ENCODE results near the gene B3GALNT2. TPM values are rescaled to one million over a fixed set of nuclear protein-coding genes. Genes with fewer than 3 reads are reported as not detected.

B3GALNT2 gene
- total and polyA plus RNA-seq, 2 donors from 2014 or later: 2.0 to 14.4 TPM

DNA sequence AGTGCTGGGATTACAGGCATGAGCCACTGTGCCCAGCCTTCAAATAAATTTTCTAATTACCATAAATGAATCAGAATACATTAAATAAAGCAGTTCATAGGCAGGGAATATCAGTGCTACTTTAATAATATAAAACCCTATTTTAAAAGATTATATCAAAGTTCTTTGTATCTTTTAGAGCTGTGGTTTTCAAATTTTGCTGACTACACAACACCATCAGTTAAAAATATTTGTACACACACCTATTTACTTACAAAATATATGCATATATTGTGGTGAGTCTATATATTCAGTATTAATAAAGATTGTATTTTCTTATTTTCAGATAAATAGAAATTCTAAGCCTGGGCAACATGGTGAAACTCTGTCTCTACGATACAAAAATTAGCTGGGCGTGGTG lies 18.7 kb downstream of the B3GALNT2 start:
- Histone ChIP-seq H3K4me1 (ENCODE audit: control insufficient read depth in 2 of 3, insufficient read depth in 2 of 3, low read depth in 1 of 3, low read length in 3 of 3) (no peaks in the 10 kb centered on the region), H3K36me3 (ENCODE audit: control insufficient read depth in 2 of 3, insufficient read depth in 3 of 3, low read length in 3 of 3) (peaks cover 0 to 8% (median 6%) of the 10 kb centered on the region in 3 donors), H3K9ac (ENCODE audit: low read length in 3 of 3) (no peak overlapping the region), H3K4me3 (ENCODE audit: low read length in 3 of 3) (no peak overlapping the region), H3K9me3 (ENCODE audit: control insufficient read depth in 2 of 3, insufficient read depth in 1 of 3, low read length in 3 of 3) (no peaks in the 10 kb centered on the region), H3K27ac (ENCODE audit: low read depth in 2 of 2, low read length in 2 of 2) (no peak overlapping the region), H3K27me3 (ENCODE audit: control insufficient read depth, insufficient read depth, low read length) (no peaks in the 10 kb centered on the region)
- intact Hi-C loops (cut with DNase I): no loop called here
- DNase-seq (no peak), FAIRE-seq (no peak)
- TF ChIP-seq, protein P1, sequence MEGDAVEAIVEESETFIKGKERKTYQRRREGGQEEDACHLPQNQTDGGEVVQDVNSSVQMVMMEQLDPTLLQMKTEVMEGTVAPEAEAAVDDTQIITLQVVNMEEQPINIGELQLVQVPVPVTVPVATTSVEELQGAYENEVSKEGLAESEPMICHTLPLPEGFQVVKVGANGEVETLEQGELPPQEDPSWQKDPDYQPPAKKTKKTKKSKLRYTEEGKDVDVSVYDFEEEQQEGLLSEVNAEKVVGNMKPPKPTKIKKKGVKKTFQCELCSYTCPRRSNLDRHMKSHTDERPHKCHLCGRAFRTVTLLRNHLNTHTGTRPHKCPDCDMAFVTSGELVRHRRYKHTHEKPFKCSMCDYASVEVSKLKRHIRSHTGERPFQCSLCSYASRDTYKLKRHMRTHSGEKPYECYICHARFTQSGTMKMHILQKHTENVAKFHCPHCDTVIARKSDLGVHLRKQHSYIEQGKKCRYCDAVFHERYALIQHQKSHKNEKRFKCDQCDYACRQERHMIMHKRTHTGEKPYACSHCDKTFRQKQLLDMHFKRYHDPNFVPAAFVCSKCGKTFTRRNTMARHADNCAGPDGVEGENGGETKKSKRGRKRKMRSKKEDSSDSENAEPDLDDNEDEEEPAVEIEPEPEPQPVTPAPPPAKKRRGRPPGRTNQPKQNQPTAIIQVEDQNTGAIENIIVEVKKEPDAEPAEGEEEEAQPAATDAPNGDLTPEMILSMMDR (IDR thresholded peaks at IDR 0.05; ENCODE audit: borderline replicate concordance, extremely low read depth, insufficient read depth): no peak

DNA sequence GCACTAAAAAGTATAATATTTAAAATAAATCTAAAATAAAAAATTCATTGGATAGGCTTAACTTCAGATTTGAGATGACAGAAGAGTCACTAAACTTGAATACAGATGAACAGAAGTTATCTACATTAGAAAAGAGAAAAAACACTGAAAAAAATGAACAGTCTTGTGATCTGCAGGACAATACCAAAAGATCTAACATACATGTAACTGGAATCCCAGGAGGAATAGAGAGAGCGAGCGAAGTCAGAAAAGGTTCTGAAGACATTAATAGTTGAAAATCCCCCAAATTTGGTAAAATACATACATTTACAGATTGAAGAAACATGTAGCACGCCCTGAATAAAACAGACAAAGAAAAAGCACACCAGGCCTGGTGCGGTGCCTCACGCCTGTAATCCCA lies 21.2 kb downstream of the B3GALNT2 start:
- peaks cover 5 to 15% (median 9%) of the 10 kb centered on the region in 3 donors for H3K36me3 ChIP-seq (ENCODE audit: control insufficient read depth in 2 of 3, insufficient read depth in 3 of 3, low read length in 3 of 3)
- H3K4me3 ChIP-seq (ENCODE audit: low read length in 3 of 3): no peak overlapping the region
- no peak overlapping the region for H3K9ac ChIP-seq (ENCODE audit: low read length in 3 of 3)
- FAIRE-seq (no peak), DNase-seq (no peak)
- H3K27me3 ChIP-seq (ENCODE audit: control insufficient read depth, insufficient read depth, low read length): no peaks in the 10 kb centered on the region
- H3K9me3 ChIP-seq (ENCODE audit: control insufficient read depth in 2 of 3, insufficient read depth in 1 of 3, low read length in 3 of 3): no peaks in the 10 kb centered on the region
- no peaks in the 10 kb centered on the region for H3K4me1 ChIP-seq (ENCODE audit: control insufficient read depth in 2 of 3, insufficient read depth in 2 of 3, low read depth in 1 of 3, low read length in 3 of 3)
- H3K27ac ChIP-seq (ENCODE audit: low read depth in 2 of 2, low read length in 2 of 2): no peak overlapping the region
- intact Hi-C loops (cut with DNase I): no loop called here
- TF ChIP-seq, protein P1 (IDR thresholded peaks at IDR 0.05; ENCODE audit: borderline replicate concordance, extremely low read depth, insufficient read depth): no peak

DNA sequence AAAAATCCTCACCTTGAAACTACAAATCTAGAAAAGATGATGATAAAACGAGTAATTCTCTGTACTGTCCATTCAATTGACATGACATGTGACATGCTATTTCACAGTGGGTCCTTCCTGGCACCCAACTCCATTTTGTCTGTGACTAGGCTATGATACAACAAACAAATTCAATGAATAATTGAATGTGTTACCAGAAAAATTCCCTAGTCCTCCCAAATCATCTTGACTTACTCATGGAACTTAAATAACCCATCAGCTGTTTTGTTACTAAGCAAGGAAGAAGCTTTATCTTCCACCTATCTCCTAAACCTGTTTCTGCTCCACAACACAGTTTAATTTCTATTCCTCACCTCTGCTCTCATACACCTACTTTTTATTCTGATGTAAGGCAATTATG lies 30.4 kb downstream of the B3GALNT2 start:
- H3K4me1 ChIP-seq (ENCODE audit: control insufficient read depth in 2 of 3, insufficient read depth in 2 of 3, low read depth in 1 of 3, low read length in 3 of 3): no peaks in the 10 kb centered on the region
- no peak for FAIRE-seq

More for the DNA sequence above, 30.4 kb downstream of the B3GALNT2 start:
- Histone ChIP-seq H3K36me3 (ENCODE audit: control insufficient read depth in 2 of 3, insufficient read depth in 3 of 3, low read length in 3 of 3) (peaks cover 0 to 3% (median 2%) of the 10 kb centered on the region in 3 donors), H3K27ac (ENCODE audit: low read depth in 2 of 2, low read length in 2 of 2) (no peak overlapping the region), H3K9me3 (ENCODE audit: control insufficient read depth in 2 of 3, insufficient read depth in 1 of 3, low read length in 3 of 3) (no peaks in the 10 kb centered on the region), H3K4me3 (ENCODE audit: low read length in 3 of 3) (no peak overlapping the region), H3K27me3 (ENCODE audit: control insufficient read depth, insufficient read depth, low read length) (no peaks in the 10 kb centered on the region), H3K9ac (ENCODE audit: low read length in 3 of 3) (no peak overlapping the region)
- no peak for DNase-seq
- intact Hi-C loops (cut with DNase I): no loop called here
- TF ChIP-seq, protein P1 (IDR thresholded peaks at IDR 0.05; ENCODE audit: borderline replicate concordance, extremely low read depth, insufficient read depth): no peak

Data from kidney (tissue), 14 donors.